Neural progenitor cell (in vitro differentiated cells): ENCODE results near the gene BMPR1B.

Experiments
- EZH2phosphoT487 ChIP-seq: fragments of 200-600 bp; sonication (generic); IDR thresholded peaks from 2 replicates; pipeline ENCODE4 v1.6.1; 2017; ENCODE audit warnings: antibody characterized with exemption
- TF ChIP-seq, protein P1 (sequence below): fragments of 200-600 bp; sonication (generic); IDR thresholded peaks from 2 replicates; pipeline ENCODE4 v1.5.1; 2017; ENCODE audit warnings: antibody characterized with exemption, mild to moderate bottlenecking

DNA sequence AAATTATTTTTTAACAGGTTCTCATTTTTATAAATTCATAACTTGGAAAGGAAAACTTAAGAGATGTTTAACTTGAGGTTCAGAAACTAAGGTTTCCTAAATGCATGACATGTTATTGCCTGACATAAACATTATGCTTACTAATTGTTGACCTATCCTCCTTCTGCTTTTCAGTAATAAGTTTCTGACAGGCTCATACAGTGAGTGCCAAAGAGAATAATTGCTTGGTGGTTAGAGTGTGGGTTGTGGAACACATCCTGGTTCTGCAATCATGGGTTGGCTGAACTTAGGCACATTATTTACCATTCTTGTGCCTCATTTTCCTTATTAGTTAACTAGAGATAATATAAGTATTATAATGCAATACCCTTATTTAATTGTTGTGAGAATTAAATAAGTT is 56.5 kb downstream of the BMPR1B start:
- TF ChIP-seq, protein P1, sequence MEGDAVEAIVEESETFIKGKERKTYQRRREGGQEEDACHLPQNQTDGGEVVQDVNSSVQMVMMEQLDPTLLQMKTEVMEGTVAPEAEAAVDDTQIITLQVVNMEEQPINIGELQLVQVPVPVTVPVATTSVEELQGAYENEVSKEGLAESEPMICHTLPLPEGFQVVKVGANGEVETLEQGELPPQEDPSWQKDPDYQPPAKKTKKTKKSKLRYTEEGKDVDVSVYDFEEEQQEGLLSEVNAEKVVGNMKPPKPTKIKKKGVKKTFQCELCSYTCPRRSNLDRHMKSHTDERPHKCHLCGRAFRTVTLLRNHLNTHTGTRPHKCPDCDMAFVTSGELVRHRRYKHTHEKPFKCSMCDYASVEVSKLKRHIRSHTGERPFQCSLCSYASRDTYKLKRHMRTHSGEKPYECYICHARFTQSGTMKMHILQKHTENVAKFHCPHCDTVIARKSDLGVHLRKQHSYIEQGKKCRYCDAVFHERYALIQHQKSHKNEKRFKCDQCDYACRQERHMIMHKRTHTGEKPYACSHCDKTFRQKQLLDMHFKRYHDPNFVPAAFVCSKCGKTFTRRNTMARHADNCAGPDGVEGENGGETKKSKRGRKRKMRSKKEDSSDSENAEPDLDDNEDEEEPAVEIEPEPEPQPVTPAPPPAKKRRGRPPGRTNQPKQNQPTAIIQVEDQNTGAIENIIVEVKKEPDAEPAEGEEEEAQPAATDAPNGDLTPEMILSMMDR: no peak
- no peak for TF ChIP-seq EZH2phosphoT487
